Measurements from ENCODE around the gene TSPAN11. TPM values are rescaled to one million over a fixed set of nuclear protein-coding genes. Genes with fewer than 3 reads are reported as not detected.
A peak's percentile ranks its signal among the peaks of the same experiment; 100 is the strongest.

The TSPAN11 gene
- 0.44 TPM for polyA plus RNA-seq (2013)

- Histone ChIP-seq H3K4me1 (ENCODE audit: control extremely low read depth in 1 of 4, control insufficient read depth in 4 of 4, insufficient read depth in 4 of 4, low read length in 3 of 4) (peaks cover 0 to 10% (median 9%) of the 10 kb centered on the region in 4 experiments), H3K27ac (ENCODE audit: insufficient read depth in 1 of 2, low read depth in 1 of 2, low read length in 2 of 2, poor library complexity in 1 of 2, severe bottlenecking in 2 of 2) (no peak within 1 kb of the TSS), H3K27me3 (replicated peaks in 2 of 5; ENCODE audit: control insufficient read depth in 4 of 5, insufficient read depth in 5 of 5, low read length in 4 of 5) (peaks cover 0 to 67% (median 29%) of the 10 kb centered on the region in 5 experiments), H3K4me3 (ENCODE audit: control insufficient read depth in 1 of 7, extremely low read depth in 1 of 7, insufficient read depth in 4 of 7, low read depth in 2 of 7, low read length in 6 of 7) (peak within 1 kb of the TSS in 5 of 7 experiments; percentile 46 to 64 (median 53)), H3K9me3 (ENCODE audit: control extremely low read depth in 1 of 5, control insufficient read depth in 4 of 5, insufficient read depth in 2 of 5, low read depth in 1 of 5, low read length in 4 of 5) (no peaks in the 10 kb centered on the region), H3K36me3 (ENCODE audit: control insufficient read depth in 4 of 4, insufficient read depth in 4 of 4, low read length in 3 of 4) (no peaks in the 10 kb centered on the region)
- ChIA-PET POLR2A (interaction anchor here (0.6 to 0.9 kb wide), 2 partner anchors 207 to 495 kb away, joined by 3 read pairs; no protein-coding TSS in a partner anchor), CTCF (no interaction called here)
- DNase-seq = peak; percentile 2 to 53 (median 50)
- WGBS (ENCODE audit: insufficient coverage) = 12% methylated on average over 58 of the region's 78 CpGs
Measured at GRCh38 chr12:30926243-30927221, at the start of gene TSPAN11. TSS of gene TSPAN11 (plus strand) at chr12:30926748. CDS start at chr12:30953992, 27,244 bp downstream.

GRCh38 chr12:30877105-30877875, 49.3 kb upstream of the TSPAN11 start:
- DNase-seq = no peak
- Histone ChIP-seq H3K27me3 (replicated peaks in 2 of 5; ENCODE audit: control insufficient read depth in 4 of 5, insufficient read depth in 5 of 5, low read length in 4 of 5) (peaks cover 0 to 10% (median 4%) of the 10 kb centered on the region in 5 experiments), H3K36me3 (ENCODE audit: control insufficient read depth in 4 of 4, insufficient read depth in 4 of 4, low read length in 3 of 4) (no peaks in the 10 kb centered on the region), H3K4me1 (ENCODE audit: control extremely low read depth in 1 of 4, control insufficient read depth in 4 of 4, insufficient read depth in 4 of 4, low read length in 3 of 4) (no peaks in the 10 kb centered on the region), H3K9me3 (ENCODE audit: control extremely low read depth in 1 of 5, control insufficient read depth in 4 of 5, insufficient read depth in 2 of 5, low read depth in 1 of 5, low read length in 4 of 5) (no peaks in the 10 kb centered on the region), H3K4me3 (ENCODE audit: control insufficient read depth in 1 of 7, extremely low read depth in 1 of 7, insufficient read depth in 4 of 7, low read depth in 2 of 7, low read length in 6 of 7) (no peak overlapping the region), H3K27ac (ENCODE audit: insufficient read depth in 1 of 2, low read depth in 1 of 2, low read length in 2 of 2, poor library complexity in 1 of 2, severe bottlenecking in 2 of 2) (no peak overlapping the region)
- POLR2A ChIA-PET = no interaction called here
- CTCF ChIA-PET = no interaction called here
- WGBS (ENCODE audit: insufficient coverage) = 94% methylated on average over 6 of the region's 7 CpGs

DNA sequence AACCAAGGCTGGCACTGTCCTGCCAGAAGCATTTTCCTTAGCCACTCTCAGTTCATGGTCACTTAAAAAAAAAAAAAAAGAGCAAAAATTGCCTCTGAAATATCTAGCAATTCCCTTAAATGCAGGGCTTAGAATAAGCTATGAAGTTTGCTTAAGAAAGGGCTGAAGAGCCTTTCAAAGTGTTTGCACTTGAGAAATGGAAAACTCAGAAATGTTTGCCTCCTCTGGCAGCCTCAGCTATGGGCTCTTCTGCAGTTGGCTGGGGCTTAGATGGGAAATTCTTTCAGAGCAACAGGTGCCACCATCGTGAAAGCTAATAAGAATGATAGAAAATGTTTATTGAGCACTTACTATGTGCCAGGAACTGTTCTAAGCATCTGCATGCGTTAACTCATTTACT, 48.5 kb upstream of the TSPAN11 start:
- Histone ChIP-seq H3K9me3 (ENCODE audit: control extremely low read depth in 1 of 5, control insufficient read depth in 4 of 5, insufficient read depth in 2 of 5, low read depth in 1 of 5, low read length in 4 of 5) (no peaks in the 10 kb centered on the region), H3K4me1 (ENCODE audit: control extremely low read depth in 1 of 4, control insufficient read depth in 4 of 4, insufficient read depth in 4 of 4, low read length in 3 of 4) (no peaks in the 10 kb centered on the region), H3K4me3 (ENCODE audit: control insufficient read depth in 1 of 7, extremely low read depth in 1 of 7, insufficient read depth in 4 of 7, low read depth in 2 of 7, low read length in 6 of 7) (no peak overlapping the region), H3K27me3 (replicated peaks in 2 of 5; ENCODE audit: control insufficient read depth in 4 of 5, insufficient read depth in 5 of 5, low read length in 4 of 5) (peaks cover 0 to 10% (median 4%) of the 10 kb centered on the region in 5 experiments), H3K27ac (ENCODE audit: insufficient read depth in 1 of 2, low read depth in 1 of 2, low read length in 2 of 2, poor library complexity in 1 of 2, severe bottlenecking in 2 of 2) (no peak overlapping the region), H3K36me3 (ENCODE audit: control insufficient read depth in 4 of 4, insufficient read depth in 4 of 4, low read length in 3 of 4) (no peaks in the 10 kb centered on the region)
- ChIA-PET CTCF (interaction anchor here (0.9 kb wide), 1 partner anchor 80 kb away, joined by 4 read pairs; no protein-coding TSS in a partner anchor), POLR2A (no interaction called here)
- no peak for DNase-seq
- no CpG with 5 or more reads among the region's 2 CpGs for WGBS (ENCODE audit: insufficient coverage)

- peaks cover 0 to 10% (median 4%) of the 10 kb centered on the region in 5 experiments for H3K27me3 ChIP-seq (replicated peaks in 2 of 5; ENCODE audit: control insufficient read depth in 4 of 5, insufficient read depth in 5 of 5, low read length in 4 of 5)
- H3K4me1 ChIP-seq (ENCODE audit: control extremely low read depth in 1 of 4, control insufficient read depth in 4 of 4, insufficient read depth in 4 of 4, low read length in 3 of 4) = peaks cover 0 to 9% (median 4%) of the 10 kb centered on the region in 4 experiments
- no peak for DNase-seq
- H3K27ac ChIP-seq (ENCODE audit: insufficient read depth in 1 of 2, low read depth in 1 of 2, low read length in 2 of 2, poor library complexity in 1 of 2, severe bottlenecking in 2 of 2) = no peak overlapping the region
- H3K4me3 ChIP-seq (ENCODE audit: control insufficient read depth in 1 of 7, extremely low read depth in 1 of 7, insufficient read depth in 4 of 7, low read depth in 2 of 7, low read length in 6 of 7) = no peak overlapping the region
- H3K36me3 ChIP-seq (ENCODE audit: control insufficient read depth in 4 of 4, insufficient read depth in 4 of 4, low read length in 3 of 4) = no peaks in the 10 kb centered on the region
- no peaks in the 10 kb centered on the region for H3K9me3 ChIP-seq (ENCODE audit: control extremely low read depth in 1 of 5, control insufficient read depth in 4 of 5, insufficient read depth in 2 of 5, low read depth in 1 of 5, low read length in 4 of 5)
- CTCF ChIA-PET = no interaction called here
- POLR2A ChIA-PET = no interaction called here
- whole genome bisulfite sequencing (ENCODE audit: insufficient coverage) = 55% methylated on average over 5 of the region's 6 CpGs
Measured at GRCh38 chr12:30880061-30880460, 46.5 kb upstream of the TSPAN11 start.

- 96% methylated on average over 3 of the region's 3 CpGs for WGBS (ENCODE audit: insufficient coverage)
- Histone ChIP-seq H3K9me3 (ENCODE audit: control extremely low read depth in 1 of 5, control insufficient read depth in 4 of 5, insufficient read depth in 2 of 5, low read depth in 1 of 5, low read length in 4 of 5) (peaks cover 0 to 7% (median 0%) of the 10 kb centered on the region in 5 experiments), H3K27me3 (replicated peaks in 2 of 5; ENCODE audit: control insufficient read depth in 4 of 5, insufficient read depth in 5 of 5, low read length in 4 of 5) (peaks cover 0 to 7% (median 4%) of the 10 kb centered on the region in 5 experiments), H3K4me1 (ENCODE audit: control extremely low read depth in 1 of 4, control insufficient read depth in 4 of 4, insufficient read depth in 4 of 4, low read length in 3 of 4) (peaks cover 0 to 9% (median 4%) of the 10 kb centered on the region in 4 experiments), H3K27ac (ENCODE audit: insufficient read depth in 1 of 2, low read depth in 1 of 2, low read length in 2 of 2, poor library complexity in 1 of 2, severe bottlenecking in 2 of 2) (no peak overlapping the region), H3K36me3 (ENCODE audit: control insufficient read depth in 4 of 4, insufficient read depth in 4 of 4, low read length in 3 of 4) (no peaks in the 10 kb centered on the region), H3K4me3 (ENCODE audit: control insufficient read depth in 1 of 7, extremely low read depth in 1 of 7, insufficient read depth in 4 of 7, low read depth in 2 of 7, low read length in 6 of 7) (no peak overlapping the region)
- CTCF ChIA-PET = interaction anchor here (0.9 kb wide), 1 partner anchor 10 kb away, joined by 3 read pairs; no protein-coding TSS in a partner anchor
- no peak for DNase-seq
- POLR2A ChIA-PET = no interaction called here
Measured at GRCh38 chr12:30880813-30881212, 45.7 kb upstream of the TSPAN11 start.

DNA sequence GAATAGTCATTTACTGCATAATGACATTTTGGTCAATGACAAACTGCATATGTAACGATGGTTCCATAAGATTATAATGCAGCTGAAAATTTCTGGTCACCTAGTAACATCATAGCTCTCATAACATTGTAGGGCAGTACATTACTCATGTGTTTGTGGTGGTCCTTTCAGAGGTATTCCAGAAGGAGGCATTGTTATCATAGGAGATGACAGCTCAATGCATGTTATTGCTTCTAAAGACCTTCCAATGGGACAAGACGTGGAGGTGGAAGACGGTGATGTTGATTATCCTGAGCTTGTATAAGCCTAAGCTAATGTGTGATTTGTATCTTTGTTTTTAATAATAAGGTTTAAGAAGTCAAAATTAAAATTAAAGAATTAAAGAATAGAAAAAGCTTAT, 43.8 kb upstream of the TSPAN11 start:
- DNase-seq = no peak
- peaks cover 0 to 6% (median 4%) of the 10 kb centered on the region in 5 experiments for H3K27me3 ChIP-seq (replicated peaks in 2 of 5; ENCODE audit: control insufficient read depth in 4 of 5, insufficient read depth in 5 of 5, low read length in 4 of 5)
- H3K27ac ChIP-seq (ENCODE audit: insufficient read depth in 1 of 2, low read depth in 1 of 2, low read length in 2 of 2, poor library complexity in 1 of 2, severe bottlenecking in 2 of 2) = no peak overlapping the region
- WGBS (ENCODE audit: insufficient coverage) = no CpG with 5 or more reads among the region's 3 CpGs
- no peaks in the 10 kb centered on the region for H3K36me3 ChIP-seq (ENCODE audit: control insufficient read depth in 4 of 4, insufficient read depth in 4 of 4, low read length in 3 of 4)
- ChIA-PET CTCF (no interaction called here), POLR2A (no interaction called here)
- H3K9me3 ChIP-seq (ENCODE audit: control extremely low read depth in 1 of 5, control insufficient read depth in 4 of 5, insufficient read depth in 2 of 5, low read depth in 1 of 5, low read length in 4 of 5) = peaks cover 0 to 16% (median 4%) of the 10 kb centered on the region in 5 experiments
- peaks cover 0 to 9% (median 4%) of the 10 kb centered on the region in 4 experiments for H3K4me1 ChIP-seq (ENCODE audit: control extremely low read depth in 1 of 4, control insufficient read depth in 4 of 4, insufficient read depth in 4 of 4, low read length in 3 of 4)
- H3K4me3 ChIP-seq (ENCODE audit: control insufficient read depth in 1 of 7, extremely low read depth in 1 of 7, insufficient read depth in 4 of 7, low read depth in 2 of 7, low read length in 6 of 7) = no peak overlapping the region
